SIG-M5 (cell line): ENCODE data around the gene C1GALT1.
"Not testable (repeated sequence)": the region's sequence is repeated elsewhere in the genome, so short reads cannot be mapped to it uniquely, and the experiment has no call there.

ENCODE experiments used
- DNase-seq: peaks from one replicate; lab custom pipeline; 2025; lab: John Stamatoyannopoulos, UW

C1GALT1 gene

DNA sequence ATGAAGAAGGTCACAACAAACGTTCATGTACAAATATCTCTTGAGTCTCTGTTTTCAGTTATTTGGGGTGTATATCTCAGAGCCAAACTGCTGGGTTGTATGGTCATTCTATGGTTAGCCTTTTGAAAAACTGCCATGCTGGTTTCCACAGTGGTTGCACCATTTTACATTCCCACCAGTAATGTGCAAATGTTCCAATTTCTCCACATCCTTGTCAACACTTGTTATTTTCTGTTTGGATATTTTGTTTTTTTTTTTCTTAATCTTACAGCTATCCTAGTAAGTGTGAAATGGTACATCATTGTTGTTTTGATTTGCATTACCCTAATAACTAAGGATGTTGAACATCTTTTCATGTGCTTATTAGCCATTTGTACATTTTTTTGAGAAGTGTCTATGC, 13.0 kb upstream of the C1GALT1 start:
- DNase-seq, result no peak

DNA sequence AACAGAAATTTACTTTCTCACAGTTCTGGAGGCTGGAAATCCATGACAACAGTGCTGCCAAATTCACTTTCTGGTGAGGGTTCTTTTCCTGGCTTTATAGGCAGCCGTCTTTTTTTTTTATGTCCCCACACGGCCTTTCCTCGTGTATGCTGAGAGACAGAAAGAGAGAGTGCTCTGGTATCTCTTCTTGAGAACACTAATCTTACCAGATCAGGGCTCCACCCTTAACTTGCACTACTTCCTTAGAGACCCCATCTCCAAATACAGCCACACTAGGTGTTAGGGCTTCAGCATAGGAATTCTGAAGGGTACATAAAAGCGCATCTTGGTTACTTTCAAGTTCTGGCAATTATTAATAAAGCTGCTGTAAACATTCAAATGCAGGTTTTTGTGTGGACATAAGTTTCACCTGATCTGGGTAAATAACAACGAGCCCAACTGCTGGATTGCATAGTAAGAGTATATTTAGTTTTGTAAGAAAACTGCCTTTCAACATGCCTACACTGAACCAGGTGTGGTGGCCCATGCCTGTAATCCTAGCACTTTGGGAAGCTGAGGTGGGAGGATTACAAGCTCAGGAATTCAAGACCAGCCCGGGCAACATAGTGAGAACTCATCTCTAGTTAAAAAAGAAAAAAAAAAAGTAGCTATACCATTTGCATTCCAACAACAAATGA, 8.2 kb upstream of the C1GALT1 start:
- no peak for DNase-seq

DNA sequence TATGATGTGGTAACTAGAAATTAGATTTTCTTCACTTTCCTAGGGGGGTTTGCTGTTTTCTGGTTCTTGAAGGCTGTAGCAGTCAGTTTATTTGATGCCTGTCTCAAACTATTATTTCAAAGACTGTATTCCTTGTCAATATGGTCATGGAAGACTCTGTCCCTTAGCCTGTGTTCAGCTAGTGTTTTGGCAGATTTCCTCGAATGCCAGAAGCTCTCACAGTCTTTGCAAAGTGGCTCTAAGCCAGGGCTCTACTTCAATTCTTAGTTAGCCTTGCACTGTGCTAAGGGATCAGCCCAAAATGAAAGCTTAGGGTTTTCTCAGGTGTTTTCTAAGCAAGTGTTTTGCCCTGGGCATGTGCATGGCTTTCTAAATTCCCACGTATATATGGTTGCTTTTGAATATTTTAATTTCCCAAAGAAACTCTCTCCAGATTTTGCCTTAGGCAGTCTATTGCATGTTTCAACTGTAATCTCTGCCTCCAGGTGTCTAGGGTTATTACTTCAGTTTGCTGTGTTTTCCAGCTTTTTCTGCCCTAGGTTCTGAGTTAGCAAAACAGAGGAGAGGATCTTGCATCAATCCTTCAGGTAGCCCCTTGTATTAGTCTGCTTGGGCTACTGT, 7.2 kb upstream of the C1GALT1 start:
- DNase-seq, result no peak

DNA sequence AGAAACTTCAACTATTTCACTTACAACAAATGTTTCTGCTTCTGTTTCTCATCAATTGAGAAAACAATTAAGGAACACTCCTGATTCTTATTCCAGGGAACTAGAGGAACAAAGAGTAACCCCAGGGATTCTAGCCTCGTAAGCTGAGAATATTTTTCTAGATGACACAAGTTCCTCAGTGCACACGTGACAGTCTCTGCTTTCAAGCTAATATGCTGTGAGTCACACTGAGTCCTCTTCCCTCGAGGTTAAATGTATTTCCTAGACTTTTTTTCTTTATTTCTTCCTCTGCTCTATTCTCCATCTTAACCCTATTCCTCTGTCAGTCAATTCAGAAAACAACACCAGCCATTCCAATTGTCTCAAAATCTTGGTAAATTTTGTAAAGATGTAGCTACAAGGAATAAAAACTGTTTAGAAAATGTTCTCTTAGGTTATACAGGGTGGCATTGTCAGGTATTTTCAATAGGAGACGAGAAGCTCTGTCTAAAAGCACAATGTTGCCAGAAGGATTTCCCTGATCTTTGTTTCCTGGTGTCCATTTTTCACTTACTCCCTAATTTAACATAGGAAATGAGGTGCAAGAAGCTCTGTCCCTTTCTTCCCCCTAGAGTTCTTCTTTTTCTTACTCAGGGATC, 5.8 kb upstream of the C1GALT1 start:
- peak; percentile 23 for DNase-seq

DNA sequence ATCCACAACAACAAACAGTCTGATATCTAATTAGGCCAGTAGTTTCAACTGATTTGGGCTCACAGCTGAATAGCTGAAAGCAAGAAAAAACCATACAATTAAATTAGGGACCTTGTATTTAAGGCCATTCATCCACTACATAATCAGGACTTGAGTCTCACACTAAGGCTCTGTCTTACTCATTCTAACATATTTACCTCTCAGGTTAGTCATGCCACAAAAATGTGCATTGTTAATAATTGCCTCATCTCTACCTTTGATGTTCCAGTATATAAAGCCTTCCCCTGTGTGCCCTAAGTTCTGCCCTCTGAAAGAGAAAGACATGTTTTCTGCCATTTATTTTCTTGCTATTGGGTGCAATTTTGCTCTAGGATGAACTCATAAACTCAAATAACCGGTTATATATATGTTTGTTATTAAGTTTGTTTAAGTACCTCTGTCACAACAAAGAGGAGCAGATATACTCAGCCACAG, 5.3 kb upstream of the C1GALT1 start:
- DNase-seq, result no peak

DNA sequence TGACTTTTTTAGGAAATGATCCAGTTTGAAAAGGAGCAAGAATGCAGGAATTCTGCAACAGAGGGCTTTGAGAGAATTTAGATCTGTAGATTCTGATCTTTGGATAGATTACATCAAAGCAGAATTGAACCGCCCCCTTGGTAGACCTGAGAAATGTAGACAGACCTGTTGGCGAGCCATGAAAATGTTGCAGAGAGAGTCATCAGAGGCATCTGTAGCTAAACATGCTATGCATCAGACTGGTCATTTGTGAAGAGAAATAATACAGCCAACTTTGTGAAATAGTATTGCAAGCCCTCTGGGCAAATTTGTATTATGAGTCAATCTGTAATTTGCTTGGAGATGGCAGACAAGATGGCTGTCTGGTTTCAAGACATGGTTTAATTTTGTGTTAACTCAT, 4.3 kb upstream of the C1GALT1 start:
- DNase-seq, result no peak

DNA sequence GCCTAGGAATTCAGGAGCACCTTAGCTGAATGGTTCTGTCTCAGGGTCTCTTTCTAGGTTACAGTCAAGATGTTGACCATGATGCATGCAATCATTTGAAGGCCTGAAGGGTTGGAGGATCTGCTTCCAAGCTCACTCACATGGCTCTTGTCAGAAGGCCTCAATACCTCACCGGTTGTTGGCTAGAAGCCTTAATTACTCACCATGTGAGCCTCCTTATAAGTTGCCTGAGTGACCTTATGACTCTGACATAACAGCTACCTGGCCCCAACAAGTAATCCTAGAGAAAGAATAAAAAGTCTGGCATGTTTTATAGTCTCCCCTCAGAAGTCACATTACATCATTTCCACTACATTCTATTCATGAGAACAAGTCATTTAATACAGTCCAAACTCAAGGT, 3.4 kb upstream of the C1GALT1 start:
- DNase-seq, result no peak

DNA sequence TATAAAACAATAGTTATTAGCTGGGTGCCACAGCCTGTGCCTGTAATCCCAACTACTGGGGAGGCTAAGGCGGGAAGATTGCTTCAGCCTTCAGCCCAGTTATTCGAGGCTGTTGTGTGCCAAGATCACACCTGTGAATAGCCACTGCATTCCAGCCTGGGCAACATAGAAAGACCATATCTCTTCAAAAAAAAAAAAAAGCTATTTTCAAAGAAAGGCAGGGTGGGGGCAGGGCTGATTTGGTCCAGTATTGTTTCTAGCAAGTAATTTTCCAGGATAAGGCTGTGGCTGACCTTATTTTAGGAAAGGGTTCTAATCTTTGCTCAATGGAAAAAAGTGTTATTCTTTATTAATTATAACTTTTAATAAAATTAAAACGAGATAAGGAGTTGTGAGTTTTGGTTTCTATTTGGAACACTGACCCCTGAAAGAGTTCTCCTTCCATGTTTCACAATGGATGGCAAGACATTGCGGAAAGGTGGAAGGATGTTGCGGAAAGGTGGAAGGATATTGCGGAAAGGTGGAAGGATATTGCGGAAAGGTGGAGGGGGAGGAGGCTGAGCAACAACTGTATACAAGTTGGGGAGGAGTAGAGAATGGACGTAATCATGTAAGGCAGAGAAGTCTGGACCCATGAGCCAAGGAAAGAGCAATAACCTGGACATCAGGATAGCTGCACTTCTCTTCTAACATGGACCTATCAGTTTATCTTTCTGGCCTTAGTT, 1.5 kb upstream of the C1GALT1 start:
- DNase-seq, result no peak

DNA sequence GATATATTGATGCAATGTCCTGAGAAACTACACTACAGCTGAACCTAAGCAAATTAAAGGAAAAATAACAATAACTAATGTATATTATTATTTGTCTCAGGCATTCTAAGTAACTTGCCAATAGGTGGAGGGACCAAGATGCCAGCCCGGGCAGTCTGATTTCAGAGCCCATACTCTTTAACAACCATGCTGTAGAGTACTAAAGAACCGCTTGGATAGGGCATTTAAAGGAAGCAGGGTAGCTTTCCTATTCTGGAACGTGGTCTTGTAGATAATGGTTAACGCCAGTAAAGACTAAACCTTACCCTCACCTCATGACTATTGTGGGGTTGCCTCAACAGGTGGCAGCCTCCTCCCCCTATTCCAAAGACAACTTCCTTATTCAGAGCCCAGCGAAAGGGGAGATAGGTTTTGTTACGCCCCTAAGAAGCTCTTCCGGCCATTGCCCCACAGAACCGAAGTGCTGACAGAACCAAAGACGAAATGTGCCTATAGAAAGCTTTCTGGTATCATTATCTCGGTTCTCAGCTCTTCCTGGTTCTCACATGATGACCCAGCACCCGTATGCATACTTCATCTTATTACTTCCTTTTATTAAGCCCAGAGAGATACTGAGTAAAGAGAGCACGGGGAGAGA, 707 bp upstream of the C1GALT1 start:
- no peak for DNase-seq

DNA sequence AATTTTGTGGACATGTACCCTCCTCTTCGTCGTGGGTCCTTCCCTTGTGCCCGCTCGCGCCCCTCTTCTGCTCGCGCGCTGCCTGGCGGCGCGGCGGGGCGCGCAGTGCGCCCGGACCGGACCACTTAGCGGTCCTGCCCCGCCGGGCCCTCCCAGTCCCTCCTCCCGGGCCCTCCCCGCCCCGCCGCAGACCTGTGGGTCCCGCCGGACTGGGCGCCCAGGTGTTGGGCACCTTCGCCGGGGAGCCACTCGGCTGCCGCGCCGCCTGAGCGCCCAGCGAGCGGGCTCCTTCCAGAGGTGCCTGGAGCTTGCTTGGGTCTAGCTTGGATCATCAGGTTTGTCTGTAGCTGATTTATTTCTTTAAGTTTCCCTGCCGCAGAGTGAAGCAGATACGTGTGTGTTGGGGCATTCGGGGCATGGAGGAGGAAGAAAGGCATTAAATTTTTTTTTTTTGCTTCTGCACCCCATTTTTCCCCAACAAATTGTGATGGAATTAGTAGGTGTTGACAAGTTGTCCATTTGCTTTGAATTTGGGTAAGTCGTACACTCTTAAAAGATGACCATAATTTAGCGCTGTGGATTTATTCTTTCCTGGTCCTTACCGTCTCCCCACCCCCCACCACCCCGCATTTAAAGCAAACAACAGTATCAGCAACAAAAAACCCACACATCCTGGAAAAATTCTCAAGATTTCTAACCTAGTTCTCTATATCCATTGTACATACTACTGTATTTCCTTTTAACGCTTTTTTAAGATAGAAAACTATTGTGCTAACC, 905 bp downstream of the C1GALT1 start:
- DNase-seq, result no peak

DNA sequence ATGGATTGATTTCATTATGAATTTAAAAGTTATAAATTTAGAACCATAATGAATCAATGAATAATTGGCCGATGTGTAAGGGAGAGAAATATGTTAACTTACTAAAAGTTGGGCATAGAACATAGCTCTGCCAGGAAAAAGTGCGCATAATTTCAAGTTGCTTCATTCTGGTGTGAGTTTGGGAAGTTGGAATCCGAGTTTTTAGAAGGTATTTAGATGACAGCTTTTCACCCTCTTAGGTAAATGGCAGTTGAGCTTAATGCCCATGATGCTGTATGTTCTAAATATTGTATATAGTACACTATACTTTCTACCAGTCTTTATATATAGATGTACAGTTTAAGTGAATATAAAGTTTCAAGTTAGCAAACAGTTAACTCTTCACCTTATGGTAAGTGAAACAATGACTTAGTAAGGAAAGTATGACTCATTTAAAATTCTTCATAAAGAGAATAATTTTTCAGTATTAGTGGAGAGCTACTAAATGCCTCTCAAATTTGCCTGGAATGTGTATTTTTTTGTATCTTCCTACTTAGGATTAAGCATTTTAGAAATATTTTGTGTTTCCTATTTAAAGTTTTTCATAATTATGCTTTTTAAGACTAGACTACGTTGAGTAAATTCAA, 1.6 kb downstream of the C1GALT1 start:
- no peak for DNase-seq

DNA sequence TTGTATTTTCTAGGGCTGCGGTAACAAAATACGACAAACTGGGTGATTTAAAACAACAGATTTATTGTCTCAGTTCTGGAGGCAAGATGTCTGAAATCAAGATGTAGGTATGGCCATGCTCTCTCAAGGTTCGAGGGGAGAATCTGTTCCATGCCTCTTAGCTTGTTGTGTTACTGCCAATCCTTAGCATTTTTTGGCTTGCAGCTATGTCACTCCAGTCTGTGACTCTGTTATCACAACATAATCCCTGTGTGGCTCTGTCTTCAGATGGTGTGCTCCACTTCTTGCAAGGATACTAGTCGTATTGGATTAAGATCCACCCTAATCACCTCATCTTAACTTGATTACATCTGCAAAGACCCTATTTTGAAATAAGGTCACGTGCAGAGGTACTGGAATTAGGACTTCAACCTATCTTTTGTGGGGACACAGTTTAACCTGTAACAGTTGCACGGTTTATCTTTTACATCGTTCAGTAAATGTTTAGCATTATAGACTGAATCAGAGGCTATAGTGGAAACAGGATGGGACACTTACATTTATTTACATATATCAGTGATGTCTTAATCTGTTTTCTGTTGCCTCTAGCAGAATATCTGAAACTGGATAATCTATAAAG, 3.1 kb downstream of the C1GALT1 start:
- DNase-seq, result no peak

DNA sequence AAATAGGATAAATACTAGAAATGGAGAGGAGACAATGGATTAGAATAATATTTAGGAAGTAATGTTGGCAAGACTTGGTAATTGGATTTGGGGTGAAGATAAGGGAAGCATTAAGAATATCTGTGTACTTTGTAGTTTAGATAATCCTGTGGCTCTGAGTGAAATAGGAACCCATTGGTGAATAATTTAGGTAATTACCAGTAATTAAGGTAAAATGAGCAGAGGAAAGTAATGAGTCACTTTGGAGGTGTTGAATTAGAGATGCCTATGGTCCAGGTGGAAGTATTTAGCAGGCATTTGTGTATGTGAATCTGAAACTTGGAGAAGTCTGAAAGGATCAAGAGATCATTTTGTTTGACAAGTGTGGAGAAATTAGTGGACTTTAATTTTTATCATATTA, 5.7 kb downstream of the C1GALT1 start:
- DNase-seq, result no peak

DNA sequence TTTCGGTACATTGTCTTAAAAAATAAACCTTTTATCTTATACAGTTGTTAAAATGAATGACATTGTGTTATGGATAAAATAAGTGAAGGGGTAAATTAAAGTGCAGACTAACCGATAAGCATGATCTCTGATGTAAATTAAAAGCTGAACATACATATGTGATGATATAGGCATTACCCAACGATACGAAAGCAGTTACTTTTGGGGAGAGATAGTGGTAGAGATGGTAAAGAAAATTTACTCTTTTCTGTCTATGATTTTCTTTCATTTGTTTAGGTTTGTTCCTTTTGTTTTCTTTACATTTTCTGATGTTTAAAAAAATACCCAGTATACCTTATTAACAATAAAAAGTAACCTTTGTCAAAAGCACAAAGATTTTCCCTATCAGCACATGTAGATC, 6.4 kb downstream of the C1GALT1 start:
- DNase-seq, result no peak

DNA sequence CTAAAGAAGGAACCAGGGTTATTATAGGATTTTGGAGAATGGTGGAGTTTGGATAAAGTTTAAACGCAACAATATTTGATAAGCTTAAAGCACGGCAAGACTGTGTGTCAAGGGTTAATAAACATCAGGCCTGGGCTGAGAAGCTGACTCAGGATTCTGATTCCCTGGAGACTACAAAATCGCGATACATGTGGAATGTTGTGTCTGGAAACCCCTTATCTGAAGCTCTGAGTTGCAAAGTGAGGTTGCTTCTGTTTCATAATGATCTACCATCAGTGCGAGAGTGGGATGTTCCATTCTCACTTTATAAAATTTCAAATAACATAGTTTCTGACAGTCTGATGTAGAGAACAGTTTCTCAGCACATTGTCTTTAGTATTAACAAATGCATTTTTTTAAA, 7.8 kb downstream of the C1GALT1 start:
- DNase-seq, result no peak

DNA sequence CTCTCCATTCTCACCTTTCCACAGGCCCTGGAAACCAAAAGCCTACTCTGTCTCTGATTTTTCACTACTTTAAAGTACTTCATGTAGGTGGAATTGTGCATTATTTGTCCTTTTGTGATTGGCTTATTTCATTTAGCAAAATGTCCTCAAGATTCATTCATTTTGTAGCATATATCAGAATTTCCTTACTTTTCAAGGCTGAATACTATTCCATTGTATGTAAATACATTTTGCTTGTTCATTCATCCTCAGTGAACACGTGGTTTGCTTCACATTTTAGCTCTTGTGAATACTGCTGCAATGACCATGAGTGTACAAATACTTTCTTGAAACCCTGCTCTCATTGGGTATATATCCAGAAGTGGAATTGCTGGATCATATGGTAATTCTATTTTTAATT, 8.8 kb downstream of the C1GALT1 start:
- no peak for DNase-seq

DNA sequence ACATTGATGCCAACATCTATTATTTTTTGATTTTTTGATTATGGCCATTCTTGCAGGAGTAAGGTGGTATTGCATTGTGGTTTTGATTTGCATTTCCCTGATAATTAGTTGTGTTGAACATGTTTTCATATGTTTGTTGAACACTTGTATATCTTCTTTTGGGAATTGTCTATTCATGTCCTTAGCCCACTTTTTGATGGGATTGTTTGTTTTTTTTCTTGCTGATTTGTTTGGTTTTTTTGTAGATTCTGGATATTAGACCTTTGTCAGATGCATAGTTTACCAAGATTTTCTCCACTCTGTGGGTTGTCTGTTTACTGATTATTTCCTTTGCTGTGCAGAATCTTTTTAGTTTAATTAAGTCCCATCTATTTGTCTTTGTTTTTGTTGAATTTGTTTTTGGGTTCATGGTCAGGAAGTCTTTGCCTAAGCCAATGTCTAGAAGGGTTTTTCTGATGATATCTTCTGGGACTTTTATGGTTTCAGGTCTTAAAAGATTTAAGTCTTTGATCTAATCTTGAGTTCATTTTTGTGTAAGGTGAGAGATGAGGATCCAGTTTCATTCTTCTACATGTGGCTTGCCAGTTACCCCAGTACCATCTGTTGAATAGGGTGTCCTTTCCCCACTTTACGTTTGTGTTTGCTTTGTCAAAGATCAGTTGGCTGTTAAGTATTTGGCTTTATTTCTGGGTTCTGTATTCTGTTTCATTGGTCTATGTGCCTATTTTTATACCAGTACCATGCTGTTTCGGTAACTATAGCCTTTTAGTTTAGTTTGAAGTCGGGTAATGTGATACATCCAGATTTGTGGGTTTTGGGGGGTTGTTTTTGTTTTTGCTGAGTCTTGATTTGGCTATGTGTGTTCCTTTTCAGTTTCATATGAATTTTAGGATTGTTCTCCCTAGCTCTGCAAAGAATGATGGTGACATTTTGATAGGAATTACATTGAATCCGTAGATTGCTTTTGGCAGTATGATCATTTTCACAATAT, 10.7 kb downstream of the C1GALT1 start:
- not testable (repeated sequence) for DNase-seq

DNA sequence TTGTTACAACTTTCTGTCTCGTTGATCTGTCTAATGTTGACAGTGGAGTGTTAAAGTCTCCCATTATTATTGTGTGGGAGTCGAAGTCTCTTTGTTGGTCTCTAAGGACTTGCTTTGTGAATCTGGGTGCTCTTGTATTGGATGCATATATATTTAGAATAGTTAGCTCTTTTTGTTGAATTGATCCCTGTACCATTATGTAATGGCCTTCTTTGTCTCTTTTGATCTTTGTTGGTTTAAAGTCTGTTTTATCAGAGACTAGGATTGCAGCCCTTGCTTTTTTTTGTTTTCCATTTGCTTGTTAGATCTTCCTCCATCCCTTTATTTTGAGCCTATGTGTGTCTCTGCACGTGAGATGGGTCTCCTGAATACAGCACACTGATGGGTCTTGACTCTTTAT, 17.2 kb downstream of the C1GALT1 start:
- not testable (repeated sequence) for DNase-seq

DNA sequence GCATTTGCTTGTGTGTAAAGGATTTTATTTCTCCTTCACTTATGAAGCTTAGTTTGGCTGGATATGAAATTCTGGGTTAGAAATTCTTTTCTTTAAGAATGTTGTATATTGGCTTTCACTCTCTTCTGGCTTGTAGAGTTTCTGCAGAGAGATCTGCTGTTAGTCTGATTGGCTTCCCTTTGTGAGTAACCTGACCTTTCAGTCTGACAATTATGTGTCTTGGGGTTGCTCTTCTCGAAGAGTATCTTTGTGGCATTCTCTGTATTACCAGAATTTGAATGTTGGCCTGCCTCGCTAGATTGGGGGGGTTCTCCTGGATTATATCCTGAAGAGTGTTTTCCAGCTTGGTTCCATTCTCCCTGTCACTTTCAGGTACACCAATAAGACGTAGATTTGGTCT, 17.9 kb downstream of the C1GALT1 start:
- DNase-seq, result not testable (repeated sequence)
